SH-SY5Y (cell line): ENCODE data around the gene PABPC3.

Experiments used
- GATA2 ChIP-seq: IDR thresholded peaks from 2 replicates; pipeline ENCODE4 v1.6.1; 2011; ENCODE audit warnings: mild to moderate bottlenecking, low read depth, low read length
- GATA3 ChIP-seq: IDR thresholded peaks from 2 replicates; pipeline ENCODE4 v1.6.1; 2011; ENCODE audit warnings: low read depth, mild to moderate bottlenecking, low read length, moderate library complexity

DNA sequence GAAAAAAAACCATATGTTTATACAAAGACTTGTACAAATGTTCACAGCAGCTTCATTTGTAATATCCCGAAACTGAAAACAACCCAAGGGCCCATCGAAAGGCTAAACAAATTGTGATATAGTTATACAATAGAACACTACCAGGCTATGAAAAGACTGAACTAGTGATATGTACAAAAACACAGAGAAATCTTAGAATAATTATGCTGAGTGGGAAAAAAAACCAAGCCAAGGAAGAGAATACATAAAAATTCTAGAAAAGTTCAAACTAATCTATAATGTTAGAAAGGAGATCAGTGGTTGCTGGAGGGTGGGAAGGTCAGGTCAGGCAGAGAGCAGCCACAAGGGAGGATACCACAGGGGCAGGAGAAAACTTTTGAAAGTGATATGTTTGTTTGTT lies 7.8 kb downstream of the PABPC3 start:
- TF ChIP-seq GATA3, result no peak
- no peak for TF ChIP-seq GATA2
